Immature natural killer cell (primary cell): ENCODE measurements around the gene OSTM1. TPM values are rescaled to one million over a fixed set of nuclear protein-coding genes. Genes with fewer than 3 reads are reported as not detected.
A peak's percentile ranks its signal among the peaks of the same experiment; 100 is the strongest.

Source experiments
- DNase-seq, 3 donors: peaks; one replicate each; pipeline ENCODE4 v3.0.0; 2022; ENCODE audit warnings: mixed read lengths in 1 of 3
- H3K27ac Mint-ChIP-seq, 6 donors: one replicate each; pipeline ENCODE4 v1.8.0; 2020; ENCODE audit warnings: mixed read lengths in 6 of 6, mild to moderate bottlenecking in 5 of 6, inconsistent platforms in 4 of 6, moderate library complexity in 3 of 6
- H3K27me3 Mint-ChIP-seq, 3 donors: one replicate each; pipeline ENCODE4 v1.8.0; 2020 to 2021; ENCODE audit warnings: low read depth in 3 of 3, mild to moderate bottlenecking in 3 of 3, mixed read lengths in 3 of 3, moderate library complexity in 3 of 3, inconsistent platforms in 1 of 3
- H3K36me3 Mint-ChIP-seq, 3 donors: one replicate each; pipeline ENCODE4 v1.8.0; 2020; ENCODE audit warnings: mixed read lengths in 3 of 3, inconsistent platforms in 2 of 3, mild to moderate bottlenecking in 2 of 3
- H3K4me1 Mint-ChIP-seq, 2 donors: one replicate each; pipeline ENCODE4 v1.8.0; 2020; ENCODE audit warnings: inconsistent platforms in 2 of 2, mild to moderate bottlenecking in 2 of 2, mixed read lengths in 2 of 2, moderate library complexity in 1 of 2
- H3K4me3 Mint-ChIP-seq, 5 donors: one replicate each; pipeline ENCODE4 v1.8.0; 2020; ENCODE audit warnings: mild to moderate bottlenecking in 5 of 5, mixed read lengths in 5 of 5, inconsistent platforms in 3 of 5, moderate library complexity in 3 of 5
- H3K9me3 Mint-ChIP-seq, 6 donors: one replicate each; pipeline ENCODE4 v1.8.0; 2020; ENCODE audit warnings: mild to moderate bottlenecking in 6 of 6, mixed read lengths in 6 of 6, inconsistent platforms in 4 of 6, moderate library complexity in 3 of 6
- polyA plus RNA-seq, 3 donors: library from polyadenylated mRNA; unstranded; fragments of 300-500 nt; fragmentation: Illumina TruSeq; gene quantifications; one replicate each; pipeline ENCODE4 v1.2.3, GENCODE V29; 2021

OSTM1 gene
- polyA plus RNA-seq, 3 donors from 2014 or later = 50.3 to 71.5 (median 64.6) TPM

- DNase-seq = no peak
- Mint-ChIP-seq H3K36me3 (peaks cover 0 to 4% (median 3%) of the 10 kb centered on the region in 3 donors), H3K27ac (no peak overlapping the region), H3K27me3 (peaks cover 30 to 55% (median 32%) of the 10 kb centered on the region in 3 donors), H3K9me3 (peaks cover 0 to 2% (median 0%) of the 10 kb centered on the region in 6 donors), H3K4me1 (peaks cover 49 to 57% of the 10 kb centered on the region in 2 donors), H3K4me3 (peak overlapping the region; percentile 2 to 94 (median 58))
Observed at GRCh38 chr6:108114841-108115597, 40.5 kb upstream of the OSTM1 start.

- H3K9me3 Mint-ChIP-seq = peaks cover 0 to 2% (median 0%) of the 10 kb centered on the region in 6 donors
- no peak overlapping the region for H3K27ac Mint-ChIP-seq
- H3K36me3 Mint-ChIP-seq = peaks cover 0 to 4% (median 1%) of the 10 kb centered on the region in 3 donors
- peaks cover 45 to 48% of the 10 kb centered on the region in 2 donors for H3K4me1 Mint-ChIP-seq
- H3K27me3 Mint-ChIP-seq = peaks cover 27 to 55% (median 30%) of the 10 kb centered on the region in 3 donors
- DNase-seq = peak in 2 of 3 donors; percentile 15 to 29
- H3K4me3 Mint-ChIP-seq = peak overlapping the region in 4 of 5 donors; percentile 2 to 94 (median 50)
Observed at GRCh38 chr6:108113557-108114519, 39.3 kb upstream of the OSTM1 start.

DNA sequence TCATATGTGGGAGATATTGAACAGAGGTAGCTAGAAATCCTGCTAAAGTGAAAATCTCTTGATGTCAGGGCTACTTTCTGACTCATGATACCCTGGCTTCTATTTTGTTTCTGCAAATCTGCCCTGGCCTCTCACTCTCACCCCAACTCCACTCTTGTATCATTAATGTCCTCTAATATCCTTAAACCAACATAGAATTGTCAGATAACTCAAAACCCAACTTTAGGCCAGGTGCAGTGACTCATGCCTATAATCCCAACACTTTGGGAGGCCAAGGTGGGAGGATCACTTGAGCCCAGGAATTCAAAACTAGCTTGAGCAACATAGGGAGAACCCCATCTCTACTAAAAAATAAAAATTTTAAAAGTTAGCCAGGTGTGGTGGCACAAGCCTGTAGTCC, 33.8 kb upstream of the OSTM1 start:
- DNase-seq = no peak
- H3K36me3 Mint-ChIP-seq = peaks cover 0 to 4% (median 0%) of the 10 kb centered on the region in 3 donors
- peaks cover 4 to 25% (median 8%) of the 10 kb centered on the region in 3 donors for H3K27me3 Mint-ChIP-seq
- peaks cover 0 to under 1% (median 0%) of the 10 kb centered on the region in 6 donors for H3K9me3 Mint-ChIP-seq
- H3K27ac Mint-ChIP-seq = no peak overlapping the region
- no peak overlapping the region for H3K4me3 Mint-ChIP-seq
- H3K4me1 Mint-ChIP-seq = peaks cover 1 to 3% of the 10 kb centered on the region in 2 donors

GRCh38 chr6:108107102-108107501, 32.6 kb upstream of the OSTM1 start:
- peaks cover 0 to 1% (median 0%) of the 10 kb centered on the region in 3 donors for H3K36me3 Mint-ChIP-seq
- peaks cover 3 to 15% (median 4%) of the 10 kb centered on the region in 3 donors for H3K27me3 Mint-ChIP-seq
- no peak for DNase-seq
- no peaks in the 10 kb centered on the region for H3K4me1 Mint-ChIP-seq
- H3K4me3 Mint-ChIP-seq = no peak overlapping the region
- H3K27ac Mint-ChIP-seq = no peak overlapping the region
- no peaks in the 10 kb centered on the region for H3K9me3 Mint-ChIP-seq

GRCh38 chr6:108106694-108107093, 32.2 kb upstream of the OSTM1 start:
- Mint-ChIP-seq H3K4me1 (no peaks in the 10 kb centered on the region), H3K27me3 (peaks cover 3 to 12% (median 4%) of the 10 kb centered on the region in 3 donors), H3K36me3 (no peaks in the 10 kb centered on the region), H3K9me3 (no peaks in the 10 kb centered on the region), H3K27ac (no peak overlapping the region), H3K4me3 (no peak overlapping the region)
- no peak for DNase-seq

DNA sequence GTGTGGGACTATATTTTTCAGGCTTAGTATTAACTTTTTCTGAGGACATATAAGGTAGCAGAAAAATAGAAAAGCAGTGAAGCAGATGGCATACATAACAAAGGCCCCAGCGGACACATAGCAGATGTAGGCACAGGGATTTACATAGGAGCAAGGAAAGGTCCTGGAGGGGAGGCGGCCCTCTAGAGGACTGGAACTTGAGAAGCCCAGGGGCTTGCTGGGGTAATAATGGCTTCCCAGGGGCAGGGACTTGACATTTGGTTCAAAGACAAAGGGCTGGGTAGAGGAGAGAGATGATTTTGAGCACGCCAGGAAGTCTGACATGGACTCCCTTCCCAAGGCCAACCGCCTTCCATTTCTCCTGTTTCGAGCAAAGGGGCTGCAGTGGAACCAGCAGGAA, 31.7 kb upstream of the OSTM1 start:
- Mint-ChIP-seq H3K4me3 (no peak overlapping the region), H3K9me3 (no peaks in the 10 kb centered on the region), H3K36me3 (no peaks in the 10 kb centered on the region), H3K27me3 (peaks cover 1 to 12% (median 4%) of the 10 kb centered on the region in 3 donors), H3K4me1 (no peaks in the 10 kb centered on the region), H3K27ac (no peak overlapping the region)
- no peak for DNase-seq

DNA sequence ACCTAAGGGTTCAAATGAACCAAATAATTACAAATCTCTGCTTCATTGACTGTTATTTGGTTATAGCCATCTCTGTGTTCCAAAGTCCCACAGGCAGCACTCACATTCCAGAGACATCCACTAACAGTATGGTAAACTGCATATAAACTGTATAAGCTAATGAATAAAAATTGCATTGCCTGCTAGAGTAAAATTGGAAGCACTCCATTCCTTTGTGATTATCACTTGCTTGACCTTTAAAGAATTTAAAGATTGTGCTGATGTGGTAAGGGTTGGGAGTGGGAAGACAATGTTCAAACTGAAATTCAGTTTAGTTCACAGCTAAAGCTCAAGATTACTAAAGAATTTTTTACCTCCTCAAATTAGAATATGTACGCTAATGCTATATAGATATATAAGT, 31.0 kb upstream of the OSTM1 start:
- Mint-ChIP-seq H3K9me3 (no peaks in the 10 kb centered on the region), H3K36me3 (no peaks in the 10 kb centered on the region), H3K27me3 (peaks cover 0 to 14% (median 5%) of the 10 kb centered on the region in 3 donors), H3K4me1 (no peaks in the 10 kb centered on the region), H3K4me3 (no peak overlapping the region), H3K27ac (no peak overlapping the region)
- no peak for DNase-seq

GRCh38 chr6:108102965-108103364, 28.4 kb upstream of the OSTM1 start:
- Mint-ChIP-seq H3K9me3 (no peaks in the 10 kb centered on the region), H3K4me3 (no peak overlapping the region), H3K36me3 (no peaks in the 10 kb centered on the region), H3K27ac (no peak overlapping the region), H3K27me3 (peaks cover 0 to 11% (median 10%) of the 10 kb centered on the region in 3 donors), H3K4me1 (no peaks in the 10 kb centered on the region)
- DNase-seq = no peak

- no peak for DNase-seq
- Mint-ChIP-seq H3K4me1 (no peaks in the 10 kb centered on the region), H3K27ac (no peak overlapping the region), H3K27me3 (peaks cover 0 to 17% (median 15%) of the 10 kb centered on the region in 3 donors), H3K36me3 (no peaks in the 10 kb centered on the region), H3K4me3 (no peak overlapping the region), H3K9me3 (peaks cover 0 to 1% (median 0%) of the 10 kb centered on the region in 6 donors)
Observed at GRCh38 chr6:108100003-108100402, 25.5 kb upstream of the OSTM1 start.

DNA sequence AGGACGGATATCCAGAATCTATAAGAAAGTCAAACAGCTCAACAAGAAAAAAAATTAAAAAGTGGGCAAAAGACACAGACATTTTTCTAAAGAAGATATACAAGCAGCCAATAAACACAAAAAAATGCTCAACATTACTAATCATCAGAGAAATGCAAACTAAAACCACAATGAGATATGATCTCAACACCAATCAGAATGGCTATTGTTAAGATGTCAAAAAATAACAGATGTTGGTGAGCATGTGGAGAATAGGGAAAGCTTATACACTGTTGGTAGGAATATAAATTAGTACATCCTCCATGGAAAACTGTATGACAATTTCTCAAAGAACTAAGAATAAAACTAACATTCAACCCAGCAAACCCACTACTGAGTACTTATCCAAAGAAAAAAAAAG, 23.3 kb upstream of the OSTM1 start:
- Mint-ChIP-seq H3K9me3 (peaks cover 0 to 1% (median 0%) of the 10 kb centered on the region in 6 donors), H3K36me3 (no peaks in the 10 kb centered on the region), H3K27ac (no peak overlapping the region), H3K27me3 (peaks cover 4 to 15% (median 14%) of the 10 kb centered on the region in 3 donors), H3K4me1 (no peaks in the 10 kb centered on the region), H3K4me3 (no peak overlapping the region)
- no peak for DNase-seq

DNA sequence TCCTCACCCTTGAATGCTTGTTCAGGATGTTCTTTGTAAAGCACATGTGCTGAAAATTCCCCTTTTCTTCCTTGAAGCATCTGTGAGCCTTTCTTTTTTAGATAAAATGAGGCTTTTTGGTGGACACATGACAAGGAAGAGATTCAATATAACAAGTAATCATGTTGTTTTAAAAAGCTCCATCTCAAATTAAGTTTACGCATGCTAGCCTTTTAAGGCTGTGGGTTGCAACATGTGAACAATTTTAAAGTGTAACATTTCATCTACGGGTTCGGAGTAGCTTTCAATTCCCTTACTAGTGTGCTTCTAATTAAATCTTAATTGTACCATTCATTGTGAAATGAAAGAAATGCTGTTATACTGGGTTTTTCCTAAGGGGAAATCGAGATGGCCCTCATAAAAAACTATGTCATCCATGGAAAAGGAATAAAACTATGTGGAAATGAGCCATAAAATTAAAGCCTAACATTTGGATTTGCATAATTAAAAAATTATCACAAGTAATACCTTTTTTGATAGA, 19.3 kb upstream of the OSTM1 start:
- H3K36me3 Mint-ChIP-seq = no peaks in the 10 kb centered on the region
- peaks cover 0 to 1% (median 0%) of the 10 kb centered on the region in 6 donors for H3K9me3 Mint-ChIP-seq
- no peak overlapping the region for H3K27ac Mint-ChIP-seq
- no peaks in the 10 kb centered on the region for H3K4me1 Mint-ChIP-seq
- peaks cover 4 to 21% (median 7%) of the 10 kb centered on the region in 3 donors for H3K27me3 Mint-ChIP-seq
- DNase-seq = no peak
- no peak overlapping the region for H3K4me3 Mint-ChIP-seq

DNA sequence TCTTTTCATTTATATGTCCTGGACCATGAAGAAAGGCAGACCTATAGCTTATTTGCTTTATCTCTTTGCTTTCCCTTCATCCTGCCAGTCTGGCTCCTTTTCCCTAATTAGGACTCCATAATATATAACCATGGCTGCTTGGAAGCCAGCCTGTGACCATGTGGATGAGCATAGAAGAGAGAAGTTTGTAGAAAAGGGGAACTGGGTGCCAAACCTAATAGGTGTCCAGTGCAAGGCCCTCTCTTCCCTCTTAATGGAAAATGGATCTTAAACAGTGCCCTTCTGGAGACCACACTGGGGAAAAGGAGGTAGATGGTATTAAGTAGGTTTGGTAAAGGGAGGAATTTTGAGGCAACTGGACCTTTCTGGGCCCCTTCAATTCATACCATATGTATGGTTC, 16.7 kb upstream of the OSTM1 start:
- no peak for DNase-seq
- Mint-ChIP-seq H3K9me3 (peaks cover 0 to 1% (median 0%) of the 10 kb centered on the region in 6 donors), H3K27ac (no peak overlapping the region), H3K36me3 (no peaks in the 10 kb centered on the region), H3K4me3 (no peak overlapping the region), H3K27me3 (peaks cover 7 to 17% (median 8%) of the 10 kb centered on the region in 3 donors), H3K4me1 (no peaks in the 10 kb centered on the region)

DNA sequence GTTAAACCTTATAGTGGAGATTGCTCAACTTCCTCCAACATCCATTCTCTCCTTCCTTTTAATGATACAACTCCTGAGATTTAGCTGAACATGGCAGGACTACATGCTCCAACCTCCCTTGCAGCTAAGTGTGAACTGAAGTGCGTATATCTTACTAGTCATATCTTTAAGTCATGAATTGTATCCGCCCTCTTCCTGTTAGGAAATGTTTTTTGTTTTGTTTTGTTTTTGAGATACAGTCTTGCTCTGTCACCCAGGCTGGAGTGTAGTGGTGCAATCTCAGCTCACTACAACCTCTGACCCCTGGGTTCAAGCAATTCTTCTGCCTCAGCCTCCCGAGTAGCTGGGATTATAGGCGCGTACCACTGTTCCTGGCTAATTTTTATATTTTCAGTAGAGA, 8.8 kb upstream of the OSTM1 start:
- Mint-ChIP-seq H3K4me3 (no peak overlapping the region), H3K9me3 (peaks cover 0 to 2% (median 0%) of the 10 kb centered on the region in 6 donors), H3K27me3 (peaks cover 0 to 13% (median 4%) of the 10 kb centered on the region in 3 donors), H3K4me1 (no peaks in the 10 kb centered on the region), H3K36me3 (no peaks in the 10 kb centered on the region), H3K27ac (no peak overlapping the region)
- no peak for DNase-seq
